ENCODE results near the gene BCL11B. TPM values are rescaled to one million over a fixed set of nuclear protein-coding genes. Genes with fewer than 3 reads are reported as not detected.
A peak's percentile ranks its signal among the peaks of the same experiment; 100 is the strongest.

Gene BCL11B
- total RNA-seq, 4 donors from 2014 or later, result 0.21 to 0.78 (median 0.26) TPM

DNA sequence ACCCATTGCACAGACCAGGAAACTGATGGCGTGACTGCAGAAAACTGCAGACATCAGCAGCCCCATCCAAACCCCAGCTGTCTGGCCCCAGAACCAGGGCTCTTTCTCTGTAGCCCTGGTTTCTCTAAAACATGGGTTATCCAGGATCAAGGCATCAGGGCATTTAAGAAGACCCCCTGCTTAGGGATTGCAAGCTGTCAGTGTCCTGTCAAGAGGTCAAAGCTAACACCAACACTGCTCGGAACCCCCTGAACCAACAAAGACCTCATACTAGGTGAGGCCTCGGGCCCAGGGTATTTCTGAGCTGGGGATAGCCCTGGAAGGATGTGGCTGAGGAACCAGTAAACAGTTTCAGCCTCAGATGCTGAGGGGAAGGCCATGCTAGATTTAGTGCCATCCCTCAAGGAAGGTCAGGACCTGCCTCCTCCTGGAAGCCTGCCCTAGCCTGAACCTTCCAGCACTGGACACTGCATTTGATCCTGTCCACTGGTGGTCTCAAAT, 39.2 kb downstream of the BCL11B start:
- TF ChIP-seq POLR2A (IDR thresholded peaks at IDR 0.05) (no peak), CTCF (IDR thresholded peaks at IDR 0.05) (no peak), EP300 (IDR thresholded peaks at IDR 0.05) (no peak)
- Histone ChIP-seq H3K4me3 (no peak overlapping the region), H3K27ac (no peak overlapping the region), H3K27me3 (peaks cover 0 to 33% of the 10 kb centered on the region in 2 donors), H3K4me1 (peaks cover 0 to 14% (median 0%) of the 10 kb centered on the region in 4 donors), H3K36me3 (no peaks in the 10 kb centered on the region), H3K9me3 (peaks cover 0 to 37% (median 0%) of the 10 kb centered on the region in 4 donors)
- 85 to 93% methylated on average over 3 of the region's 3 CpGs for WGBS, 2 donors
- no peak for DNase-seq (ENCODE audit: low spot score in 2 of 2)

- WGBS, 2 donors, result 31 to 37% methylated on average over 11 to 20 of the region's 21 CpGs
- no peak for TF ChIP-seq POLR2A (IDR thresholded peaks at IDR 0.05)
- Histone ChIP-seq H3K27me3 (peaks cover 0 to 33% of the 10 kb centered on the region in 2 donors), H3K4me3 (no peak overlapping the region), H3K4me1 (peaks cover 0 to 14% (median 0%) of the 10 kb centered on the region in 4 donors), H3K9me3 (peaks cover 0 to 37% (median 0%) of the 10 kb centered on the region in 4 donors), H3K36me3 (no peaks in the 10 kb centered on the region), H3K27ac (peak overlapping the region in 1 of 4 donors; percentile 45)
- no peak for DNase-seq (ENCODE audit: low spot score in 2 of 2)
Observed at GRCh38 chr14:99231850-99232713, 39.9 kb downstream of the BCL11B start.

DNA sequence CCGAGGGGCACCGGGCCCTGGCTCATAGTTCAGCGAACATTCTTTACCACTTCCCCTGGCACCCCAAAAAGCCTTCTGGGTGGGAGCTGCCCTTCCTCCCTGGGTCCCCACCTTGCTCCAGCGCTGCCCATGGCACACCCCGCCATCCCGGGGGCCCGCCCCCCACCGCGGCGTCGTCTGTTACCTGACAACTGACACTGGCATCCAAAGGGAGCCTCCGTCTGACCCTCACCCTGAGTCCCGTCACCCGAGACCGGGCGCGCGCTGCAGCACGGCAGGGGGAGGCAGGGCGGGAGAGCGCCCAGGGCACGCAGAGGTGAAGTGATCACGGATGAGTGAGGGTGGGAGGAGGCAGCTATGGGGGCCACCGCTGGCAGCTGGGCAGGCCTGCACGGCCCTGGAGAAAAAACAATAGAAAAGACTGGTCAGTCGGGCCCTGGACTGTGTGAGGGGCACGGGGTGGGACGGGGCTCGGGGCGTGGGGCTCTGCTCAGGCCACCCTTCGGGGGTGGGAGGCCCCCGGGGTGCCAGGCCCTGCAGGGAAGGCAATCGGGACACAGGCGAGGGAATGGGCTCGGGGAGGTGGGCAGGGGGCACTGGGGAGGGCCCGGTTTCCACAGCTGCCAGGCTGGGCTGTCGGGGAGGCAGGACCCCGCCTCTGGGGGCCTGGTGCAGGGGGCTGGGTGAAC, 40.7 kb downstream of the BCL11B start:
- Histone ChIP-seq H3K36me3 (no peaks in the 10 kb centered on the region), H3K27ac (peak overlapping the region in 1 of 4 donors; percentile 45), H3K9me3 (peaks cover 0 to 31% (median 0%) of the 10 kb centered on the region in 4 donors), H3K4me1 (peaks cover 0 to 14% (median 0%) of the 10 kb centered on the region in 4 donors), H3K27me3 (peaks cover 0 to 33% of the 10 kb centered on the region in 2 donors), H3K4me3 (no peak overlapping the region)
- WGBS, 2 donors, result 8% methylated on average over 32 to 33 of the region's 38 CpGs
- TF ChIP-seq EP300 (IDR thresholded peaks at IDR 0.05) (no peak), POLR2A (IDR thresholded peaks at IDR 0.05) (no peak), CTCF (IDR thresholded peaks at IDR 0.05) (no peak)
- no peak for DNase-seq (ENCODE audit: low spot score in 2 of 2)

DNA sequence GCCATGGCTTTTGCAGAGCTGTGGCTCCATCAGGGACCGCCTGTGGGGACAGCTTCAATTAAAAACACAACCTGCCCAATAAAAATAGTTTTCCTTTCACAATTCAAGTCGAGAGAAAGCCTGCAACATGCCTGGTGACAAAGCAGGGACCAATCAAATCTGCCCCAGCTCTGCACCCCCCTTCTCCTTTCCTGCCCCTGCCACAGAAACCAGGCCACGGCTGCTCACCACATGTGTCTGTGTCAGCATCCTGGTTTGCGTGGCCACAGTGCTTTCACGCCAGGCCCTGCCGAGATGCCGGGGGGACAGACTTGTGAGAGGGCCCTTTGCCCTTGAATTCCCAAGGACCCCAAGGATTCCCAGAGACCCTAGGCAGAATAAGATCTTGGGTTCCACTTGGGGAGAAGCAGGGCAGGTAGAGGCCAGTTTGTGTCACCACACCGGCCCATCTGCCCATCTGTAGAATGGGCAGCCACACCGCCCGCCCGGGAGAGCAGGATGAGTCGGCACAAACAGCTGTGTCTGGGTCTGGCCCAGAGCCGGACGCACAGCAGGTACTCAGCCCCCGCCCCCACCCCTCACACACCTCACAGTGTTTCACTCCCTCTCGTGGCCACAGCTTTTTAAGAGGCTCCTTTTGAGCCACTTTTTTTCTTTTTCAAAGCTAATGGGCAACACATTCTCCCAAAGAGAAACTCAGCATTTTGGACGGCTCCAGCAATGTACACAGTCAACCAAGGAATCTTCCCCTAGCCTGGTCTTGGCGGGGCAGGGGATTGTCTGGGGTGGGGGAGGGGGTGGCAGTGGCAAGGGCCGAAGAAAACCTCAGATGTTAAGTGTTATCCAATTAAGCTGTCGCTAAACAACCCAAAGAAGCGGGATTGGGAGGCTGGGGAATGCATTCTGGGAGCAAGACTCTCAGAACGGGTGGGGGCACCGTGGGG, 41.5 kb downstream of the BCL11B start:
- Histone ChIP-seq H3K4me1 (peaks cover 0 to 14% (median 0%) of the 10 kb centered on the region in 4 donors), H3K27me3 (peaks cover 0 to 37% of the 10 kb centered on the region in 2 donors), H3K36me3 (no peaks in the 10 kb centered on the region), H3K27ac (no peak overlapping the region), H3K4me3 (no peak overlapping the region), H3K9me3 (peaks cover 0 to 23% (median 0%) of the 10 kb centered on the region in 4 donors)
- no peak for TF ChIP-seq CTCF (IDR thresholded peaks at IDR 0.05)
- no peak for TF ChIP-seq POLR2A (IDR thresholded peaks at IDR 0.05)
- no peak for TF ChIP-seq EP300 (IDR thresholded peaks at IDR 0.05)
- DNase-seq (ENCODE audit: low spot score in 2 of 2), result no peak
- 30 to 45% methylated on average over 21 to 23 of the region's 23 CpGs for WGBS, 2 donors

All from tibial nerve (tissue), 4 donors.